K562 (cell line): ENCODE results near the gene ZNF358. TPM values are rescaled to one million over a fixed set of nuclear protein-coding genes. Genes with fewer than 3 reads are reported as not detected.

Experiments used
- CSDE1 ChIP-seq, 2 experiments: fragments of 450-650 bp; IDR thresholded peaks; 2 replicates each; pipeline ENCODE4 v1.6.1; 2016; ENCODE audit warnings: mild to moderate bottlenecking in 1 of 2
- ELF1 ChIP-seq: fragments of 200-800 bp; sonication (Bioruptor generic); IDR thresholded peaks from 2 replicates; pipeline ENCODE4 v1.6.1; 2016; ENCODE audit warnings: missing genetic modification characterization, missing compliant biosample characterization
- HMG20A ChIP-seq: fragments of 450-650 bp; formaldehyde crosslinking; conservative IDR thresholded peaks from 2 replicates; pipeline ENCODE4 v1.4.0; 2020; ENCODE audit warnings: mild to moderate bottlenecking, mixed read lengths
- HMG20B ChIP-seq: fragments of 250-450 bp; sonication (Bioruptor Pico); IDR thresholded peaks from 2 replicates; pipeline ENCODE4 v1.5.0; 2021; ENCODE audit warnings: mild to moderate bottlenecking
- HNRNPH1 ChIP-seq: fragments of 200-400 bp; formaldehyde crosslinking; optimal IDR thresholded peaks from 2 replicates; pipeline ENCODE3; 2017; ENCODE audit warnings: low read depth, mild to moderate bottlenecking, low read length, moderate library complexity
- HNRNPL ChIP-seq: fragments of 200-400 bp; formaldehyde crosslinking; IDR thresholded peaks from 2 replicates; pipeline ENCODE4 v1.6.1; 2017; ENCODE audit warnings: low read depth, mild to moderate bottlenecking, low read length
- JUN ChIP-seq, 2 experiments: sonication (generic) in 1 of 2; formaldehyde crosslinking in 1 of 2; IDR thresholded peaks; 2 replicates each; pipeline versions ENCODE4 v1.6.1 to v1.8.0; 2012 to 2022; ENCODE audit warnings: borderline replicate concordance in 2 of 2, mild to moderate bottlenecking in 2 of 2, improper control_type of control experiment in 1 of 2, low read depth in 1 of 2, low read length in 1 of 2, missing genetic modification reagents in 1 of 2
- MYBL2 ChIP-seq, 2 experiments: fragments of 450-650 bp in 1 of 2; sonication (generic) in 1 of 2; formaldehyde crosslinking in 1 of 2; IDR thresholded peaks; 2 replicates each; pipeline versions ENCODE4 v1.6.1 to v1.8.1; 2017 to 2022; ENCODE audit warnings: borderline replicate concordance in 1 of 2, inconsistent platforms in 1 of 2, low read depth in 1 of 2, mild to moderate bottlenecking in 1 of 2, missing genetic modification reagents in 1 of 2, moderate library complexity in 1 of 2
- SMARCE1 ChIP-seq: fragments of 450-650 bp; IDR thresholded peaks from 2 replicates; pipeline ENCODE4 v1.7.1; 2016; ENCODE audit warnings: mild to moderate bottlenecking
- ZC3H8 ChIP-seq: fragments of 450-650 bp; IDR thresholded peaks from 2 replicates; pipeline ENCODE4 v1.6.1; 2017
- ZNF174 ChIP-seq: fragments of 250-450 bp; sonication (Bioruptor Pico); IDR thresholded peaks from 2 replicates; pipeline ENCODE4 v1.4.0; 2020; ENCODE audit warnings: mild to moderate bottlenecking
- ZNF77 ChIP-seq: fragments of 250-450 bp; sonication (Bioruptor Pico); IDR thresholded peaks from 2 replicates; pipeline ENCODE4 v1.5.0; 2020
- polyA plus RNA-seq, 8 experiments: library from polyadenylated mRNA; depleted of rRNA in 4 of 8; stranded (reverse) in 5 of 8; unstranded in 3 of 8; fragments of >200 nt; fragmentation: Nextera tagmentation in 2 of 8; fragmentation: Illumina TruSeq in 1 of 8; extraction: Ambion mirVana in 2 of 8; extraction: Trizol in 1 of 8; gene quantifications; 2 replicates each; pipeline versions ENCODE4 v1.2.1 to v1.2.3, GENCODE V29; 2011 to 2014; ENCODE audit warnings: inconsistent platforms in 1 of 8, missing spikeins in 1 of 8
- total RNA-seq, 7 experiments: library from RNA; depleted of rRNA in 6 of 7; stranded (reverse); fragments of >200 nt in 6 of 7; fragmentation: Illumina TruSeq in 2 of 7; extraction: Trizol in 2 of 7; gene quantifications; 2 replicates each; pipeline versions ENCODE4 v1.2.1 to v1.2.3, GENCODE V29; 2011 to 2021; ENCODE audit warnings: low replicate concordance in 1 of 7
- TF ChIP-seq, protein P1 (sequence below): fragments of 250-450 bp; sonication (Bioruptor Pico); IDR thresholded peaks from 2 replicates; pipeline ENCODE4 v1.4.0; 2020; ENCODE audit warnings: mild to moderate bottlenecking, moderate library complexity
- TF ChIP-seq, protein P2 (sequence below): fragments of 450-650 bp; IDR thresholded peaks from one replicate; pipeline ENCODE4 v1.6.1; 2018; ENCODE audit warnings: mild to moderate bottlenecking, moderate library complexity; ENCODE audit not compliant: partially characterized antibody
- TF ChIP-seq, protein P3 (sequence below): fragments of 250-450 bp; sonication (Bioruptor Pico); IDR thresholded peaks from 2 replicates; pipeline ENCODE4 v1.5.1; 2021; ENCODE audit warnings: mild to moderate bottlenecking
- TF ChIP-seq, protein P4 (sequence below): IDR thresholded peaks from 2 replicates; pipeline ENCODE4 v1.6.1; 2011; ENCODE audit not compliant: insufficient read length; ENCODE audit errors: extremely low read depth
- TF ChIP-seq, protein P5 (sequence below): fragments of 450-650 bp; formaldehyde crosslinking; IDR thresholded peaks from 2 replicates; pipeline ENCODE4 v1.4.0; 2020; ENCODE audit warnings: mild to moderate bottlenecking

Gene ZNF358
- total and polyA plus RNA-seq, 9 of the 15 experiments (the other 6 are each of a cell fraction or from before 2014, with no cell fraction given): 0.04 to 17.2 (median 4.9) TPM

DNA sequence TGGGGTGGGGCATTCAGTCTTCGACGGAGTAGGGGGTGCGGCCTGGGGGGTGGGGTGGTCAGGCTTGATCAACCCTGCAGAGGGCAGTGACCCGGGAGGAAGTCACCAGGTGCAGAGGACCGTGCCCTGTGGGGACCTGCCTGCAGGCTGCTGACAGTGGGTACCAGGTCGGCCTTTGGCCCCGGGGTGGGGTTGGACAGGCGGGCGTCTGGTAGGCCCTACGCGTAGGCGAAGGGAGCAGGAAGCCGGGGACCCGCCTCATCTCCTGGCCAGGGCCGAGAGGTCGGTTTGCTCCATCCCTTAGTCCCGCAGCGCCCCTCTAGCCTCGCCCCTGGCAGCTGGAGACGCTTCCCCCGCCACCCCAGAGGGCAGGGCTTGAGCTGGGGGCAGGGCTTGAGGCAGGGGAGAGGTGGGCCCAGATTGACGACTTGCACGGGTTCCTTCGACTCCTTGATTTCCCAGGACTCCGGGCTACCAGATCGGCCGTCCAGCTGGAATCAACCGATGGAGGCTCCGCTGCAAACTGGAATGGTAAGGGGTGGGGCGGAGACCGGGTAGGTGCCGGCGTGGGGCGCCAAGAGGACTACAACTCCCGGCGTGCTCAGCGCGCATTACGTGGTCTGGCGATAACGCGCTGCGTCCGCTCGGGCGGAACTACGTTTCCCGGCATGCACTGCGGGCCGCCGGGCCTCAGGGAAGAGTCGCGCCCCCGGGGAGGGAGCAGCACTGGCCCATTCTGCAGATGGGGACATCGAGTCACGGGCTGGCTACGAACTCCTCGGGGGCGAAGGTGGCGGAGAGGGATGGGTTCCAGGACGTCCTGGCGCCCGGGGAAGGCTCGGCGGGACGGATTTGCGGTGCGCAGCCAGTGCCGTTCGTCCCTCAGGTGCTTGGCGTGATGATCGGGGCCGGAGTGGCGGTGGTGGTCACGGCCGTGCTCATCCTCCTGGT, 19.4 kb downstream of the ZNF358 start, which contains the start of gene PNPLA6 (continued):
- TF ChIP-seq, protein P1, sequence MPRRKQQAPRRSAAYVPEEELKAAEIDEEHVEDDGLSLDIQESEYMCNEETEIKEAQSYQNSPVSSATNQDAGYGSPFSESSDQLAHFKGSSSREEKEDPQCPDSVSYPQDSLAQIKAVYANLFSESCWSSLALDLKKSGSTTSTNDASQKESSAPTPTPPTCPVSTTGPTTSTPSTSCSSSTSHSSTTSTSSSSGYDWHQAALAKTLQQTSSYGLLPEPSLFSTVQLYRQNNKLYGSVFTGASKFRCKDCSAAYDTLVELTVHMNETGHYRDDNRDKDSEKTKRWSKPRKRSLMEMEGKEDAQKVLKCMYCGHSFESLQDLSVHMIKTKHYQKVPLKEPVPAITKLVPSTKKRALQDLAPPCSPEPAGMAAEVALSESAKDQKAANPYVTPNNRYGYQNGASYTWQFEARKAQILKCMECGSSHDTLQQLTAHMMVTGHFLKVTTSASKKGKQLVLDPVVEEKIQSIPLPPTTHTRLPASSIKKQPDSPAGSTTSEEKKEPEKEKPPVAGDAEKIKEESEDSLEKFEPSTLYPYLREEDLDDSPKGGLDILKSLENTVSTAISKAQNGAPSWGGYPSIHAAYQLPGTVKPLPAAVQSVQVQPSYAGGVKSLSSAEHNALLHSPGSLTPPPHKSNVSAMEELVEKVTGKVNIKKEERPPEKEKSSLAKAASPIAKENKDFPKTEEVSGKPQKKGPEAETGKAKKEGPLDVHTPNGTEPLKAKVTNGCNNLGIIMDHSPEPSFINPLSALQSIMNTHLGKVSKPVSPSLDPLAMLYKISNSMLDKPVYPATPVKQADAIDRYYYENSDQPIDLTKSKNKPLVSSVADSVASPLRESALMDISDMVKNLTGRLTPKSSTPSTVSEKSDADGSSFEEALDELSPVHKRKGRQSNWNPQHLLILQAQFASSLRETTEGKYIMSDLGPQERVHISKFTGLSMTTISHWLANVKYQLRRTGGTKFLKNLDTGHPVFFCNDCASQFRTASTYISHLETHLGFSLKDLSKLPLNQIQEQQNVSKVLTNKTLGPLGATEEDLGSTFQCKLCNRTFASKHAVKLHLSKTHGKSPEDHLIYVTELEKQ: no peak
- TF ChIP-seq, protein P2, sequence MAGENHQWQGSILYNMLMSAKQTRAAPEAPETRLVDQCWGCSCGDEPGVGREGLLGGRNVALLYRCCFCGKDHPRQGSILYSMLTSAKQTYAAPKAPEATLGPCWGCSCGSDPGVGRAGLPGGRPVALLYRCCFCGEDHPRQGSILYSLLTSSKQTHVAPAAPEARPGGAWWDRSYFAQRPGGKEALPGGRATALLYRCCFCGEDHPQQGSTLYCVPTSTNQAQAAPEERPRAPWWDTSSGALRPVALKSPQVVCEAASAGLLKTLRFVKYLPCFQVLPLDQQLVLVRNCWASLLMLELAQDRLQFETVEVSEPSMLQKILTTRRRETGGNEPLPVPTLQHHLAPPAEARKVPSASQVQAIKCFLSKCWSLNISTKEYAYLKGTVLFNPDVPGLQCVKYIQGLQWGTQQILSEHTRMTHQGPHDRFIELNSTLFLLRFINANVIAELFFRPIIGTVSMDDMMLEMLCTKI: no peak
- TF ChIP-seq HMG20B (CRISPR knock-in tag) (no peak), ZNF174 (no peak), HNRNPL (no peak), ELF1 (peak; percentile 69), ZC3H8 (no peak), ZNF77 (no peak), MYBL2 (IDR thresholded peaks at IDR 0.05; ENCODE audit: low read depth) (no peak), MYBL2 (CRISPR knock-in tag; IDR thresholded peaks at IDR 0.05; ENCODE audit: borderline replicate concordance) (no peak), HMG20A (no peak), SMARCE1 (no peak), HNRNPH1 (no peak), JUN (IDR thresholded peaks at IDR 0.05; ENCODE audit: borderline replicate concordance, low read depth, low read length) (peak; percentile 71), JUN (CRISPR knock-in tag; IDR thresholded peaks at IDR 0.05; ENCODE audit: borderline replicate concordance) (peak; percentile 92), CSDE1 (IDR thresholded peaks at IDR 0.05) (no peak; a peak in 1 of 4 replicates)
- TF ChIP-seq, protein P3, sequence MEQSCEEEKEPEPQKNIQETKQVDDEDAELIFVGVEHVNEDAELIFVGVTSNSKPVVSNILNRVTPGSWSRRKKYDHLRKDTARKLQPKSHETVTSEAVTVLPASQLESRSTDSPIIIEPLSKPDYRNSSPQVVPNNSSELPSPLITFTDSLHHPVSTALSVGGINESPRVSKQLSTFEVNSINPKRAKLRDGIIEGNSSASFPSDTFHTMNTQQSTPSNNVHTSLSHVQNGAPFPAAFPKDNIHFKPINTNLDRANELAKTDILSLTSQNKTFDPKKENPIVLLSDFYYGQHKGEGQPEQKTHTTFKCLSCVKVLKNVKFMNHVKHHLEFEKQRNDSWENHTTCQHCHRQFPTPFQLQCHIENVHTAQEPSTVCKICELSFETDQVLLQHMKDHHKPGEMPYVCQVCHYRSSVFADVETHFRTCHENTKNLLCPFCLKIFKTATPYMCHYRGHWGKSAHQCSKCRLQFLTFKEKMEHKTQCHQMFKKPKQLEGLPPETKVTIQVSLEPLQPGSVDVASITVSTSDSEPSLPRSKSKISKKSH: no peak
- TF ChIP-seq, protein P4, sequence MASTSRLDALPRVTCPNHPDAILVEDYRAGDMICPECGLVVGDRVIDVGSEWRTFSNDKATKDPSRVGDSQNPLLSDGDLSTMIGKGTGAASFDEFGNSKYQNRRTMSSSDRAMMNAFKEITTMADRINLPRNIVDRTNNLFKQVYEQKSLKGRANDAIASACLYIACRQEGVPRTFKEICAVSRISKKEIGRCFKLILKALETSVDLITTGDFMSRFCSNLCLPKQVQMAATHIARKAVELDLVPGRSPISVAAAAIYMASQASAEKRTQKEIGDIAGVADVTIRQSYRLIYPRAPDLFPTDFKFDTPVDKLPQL: no peak
- TF ChIP-seq, protein P5, sequence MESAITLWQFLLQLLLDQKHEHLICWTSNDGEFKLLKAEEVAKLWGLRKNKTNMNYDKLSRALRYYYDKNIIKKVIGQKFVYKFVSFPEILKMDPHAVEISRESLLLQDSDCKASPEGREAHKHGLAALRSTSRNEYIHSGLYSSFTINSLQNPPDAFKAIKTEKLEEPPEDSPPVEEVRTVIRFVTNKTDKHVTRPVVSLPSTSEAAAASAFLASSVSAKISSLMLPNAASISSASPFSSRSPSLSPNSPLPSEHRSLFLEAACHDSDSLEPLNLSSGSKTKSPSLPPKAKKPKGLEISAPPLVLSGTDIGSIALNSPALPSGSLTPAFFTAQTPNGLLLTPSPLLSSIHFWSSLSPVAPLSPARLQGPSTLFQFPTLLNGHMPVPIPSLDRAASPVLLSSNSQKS (CRISPR knock-in tag): no peak
